IPS DF 19.7 (cell line): ENCODE measurements around the gene RIMS4.

ENCODE experiments used
- DNase-seq: peaks from one replicate; pipeline ENCODE4 v3.0.0-alpha.2; 2013; ENCODE audit warnings: low read depth, low spot score

The RIMS4 gene

DNA sequence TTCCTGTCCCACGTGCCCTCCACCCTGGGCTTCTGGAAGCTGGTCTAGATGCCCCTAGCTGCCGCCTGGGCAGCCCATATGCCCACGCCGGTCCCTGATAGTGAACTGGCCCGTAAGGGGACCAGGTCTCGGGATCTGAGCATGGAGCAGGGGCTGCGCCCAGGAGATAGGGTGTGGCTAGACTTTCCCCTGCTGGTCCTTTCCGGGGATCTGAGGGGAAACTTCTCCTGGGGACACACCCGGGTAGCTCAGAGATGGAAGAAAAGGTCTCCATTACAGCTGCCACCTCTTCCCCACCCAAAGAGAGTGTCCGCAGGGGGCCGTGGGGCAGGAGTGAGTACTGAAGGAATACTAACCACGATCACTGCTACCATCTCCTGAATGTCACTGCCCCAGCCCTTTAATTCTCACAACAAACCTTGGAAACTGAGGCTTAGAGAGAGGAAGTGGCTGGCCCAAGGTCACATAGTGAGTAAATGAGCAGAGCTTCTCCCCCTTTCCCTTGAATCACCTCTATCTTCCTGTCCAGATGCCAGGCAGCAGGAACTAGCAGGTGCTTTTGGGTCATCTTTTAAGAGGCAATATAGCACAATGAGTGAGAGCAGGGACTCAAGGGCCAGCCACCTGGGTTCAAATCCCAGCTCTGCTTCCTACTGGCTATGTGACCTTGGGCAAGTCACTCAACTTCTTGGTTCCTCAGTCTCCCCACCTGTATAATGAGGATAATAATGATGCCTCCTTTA lies 107.0 kb downstream of the RIMS4 start:
- no peak for DNase-seq

GRCh38 chr20:44702776-44703175 lies 107.6 kb downstream of the RIMS4 start:
- DNase-seq: no peak

- DNase-seq: no peak
Observed at GRCh38 chr20:44701858-44702256, 108.5 kb downstream of the RIMS4 start.
